ENCODE results near the gene CCDC122. TPM values are rescaled to one million over a fixed set of nuclear protein-coding genes. Genes with fewer than 3 reads are reported as not detected.
A peak's percentile ranks its signal among the peaks of the same experiment; 100 is the strongest.

Gene CCDC122
- total RNA-seq, 4 donors from 2014 or later, result 2.0 to 6.0 (median 3.6) TPM

DNA sequence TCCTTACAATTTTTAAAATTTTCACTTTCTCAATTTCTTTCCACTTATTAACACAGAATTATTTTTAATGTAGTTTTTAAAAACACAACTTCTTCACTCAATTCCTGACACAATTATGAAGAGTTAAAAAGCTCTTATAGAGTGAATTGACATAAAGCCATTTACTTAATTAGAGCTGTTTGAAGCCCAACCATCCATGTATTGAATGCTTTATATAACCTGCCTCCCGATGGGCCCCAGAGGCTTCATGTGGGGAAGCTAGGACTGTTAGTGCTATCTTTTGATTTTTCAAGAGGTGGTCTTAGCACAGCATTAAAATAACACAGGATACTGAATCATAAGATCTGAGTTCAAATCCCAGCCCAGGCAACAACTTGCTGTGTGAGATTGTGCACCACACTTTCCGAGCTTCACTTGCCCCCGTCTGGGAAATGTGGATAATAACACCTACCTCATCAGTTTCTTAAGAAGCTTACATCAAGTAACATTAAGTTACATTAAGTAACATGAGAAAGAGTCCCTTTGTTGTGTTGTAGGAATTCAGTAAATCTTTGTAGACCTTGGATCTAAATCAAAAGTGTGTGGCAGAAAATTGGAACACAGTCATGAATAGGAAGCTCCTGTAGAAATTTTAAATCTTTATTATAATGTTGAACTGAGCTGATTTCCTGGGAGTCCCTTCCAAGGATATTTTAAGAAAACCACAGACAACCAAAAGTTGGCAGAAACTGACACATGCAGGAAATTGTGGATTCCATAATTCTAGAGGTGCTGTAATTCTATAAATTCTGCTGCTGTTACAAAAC, 87.3 kb downstream of the CCDC122 start:
- Histone ChIP-seq H3K4me3 (no peak overlapping the region), H3K27ac (no peak overlapping the region), H3K9me3 (no peaks in the 10 kb centered on the region), H3K27me3 (peaks cover 10% of the 10 kb centered on the region), H3K36me3 (no peaks in the 10 kb centered on the region), H3K4me1 (peaks cover 7% of the 10 kb centered on the region)
- TF ChIP-seq POLR2A (IDR thresholded peaks at IDR 0.05) (no peak), POLR2AphosphoS5 (IDR thresholded peaks at IDR 0.05) (no peak), EP300 (IDR thresholded peaks at IDR 0.05) (no peak)
- TF ChIP-seq, protein P1, sequence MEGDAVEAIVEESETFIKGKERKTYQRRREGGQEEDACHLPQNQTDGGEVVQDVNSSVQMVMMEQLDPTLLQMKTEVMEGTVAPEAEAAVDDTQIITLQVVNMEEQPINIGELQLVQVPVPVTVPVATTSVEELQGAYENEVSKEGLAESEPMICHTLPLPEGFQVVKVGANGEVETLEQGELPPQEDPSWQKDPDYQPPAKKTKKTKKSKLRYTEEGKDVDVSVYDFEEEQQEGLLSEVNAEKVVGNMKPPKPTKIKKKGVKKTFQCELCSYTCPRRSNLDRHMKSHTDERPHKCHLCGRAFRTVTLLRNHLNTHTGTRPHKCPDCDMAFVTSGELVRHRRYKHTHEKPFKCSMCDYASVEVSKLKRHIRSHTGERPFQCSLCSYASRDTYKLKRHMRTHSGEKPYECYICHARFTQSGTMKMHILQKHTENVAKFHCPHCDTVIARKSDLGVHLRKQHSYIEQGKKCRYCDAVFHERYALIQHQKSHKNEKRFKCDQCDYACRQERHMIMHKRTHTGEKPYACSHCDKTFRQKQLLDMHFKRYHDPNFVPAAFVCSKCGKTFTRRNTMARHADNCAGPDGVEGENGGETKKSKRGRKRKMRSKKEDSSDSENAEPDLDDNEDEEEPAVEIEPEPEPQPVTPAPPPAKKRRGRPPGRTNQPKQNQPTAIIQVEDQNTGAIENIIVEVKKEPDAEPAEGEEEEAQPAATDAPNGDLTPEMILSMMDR (IDR thresholded peaks at IDR 0.05), result no peak
- no peak for DNase-seq (ENCODE audit: low spot score in 2 of 2)
- WGBS, result 47% methylated on average over 3 of the region's 3 CpGs

DNA sequence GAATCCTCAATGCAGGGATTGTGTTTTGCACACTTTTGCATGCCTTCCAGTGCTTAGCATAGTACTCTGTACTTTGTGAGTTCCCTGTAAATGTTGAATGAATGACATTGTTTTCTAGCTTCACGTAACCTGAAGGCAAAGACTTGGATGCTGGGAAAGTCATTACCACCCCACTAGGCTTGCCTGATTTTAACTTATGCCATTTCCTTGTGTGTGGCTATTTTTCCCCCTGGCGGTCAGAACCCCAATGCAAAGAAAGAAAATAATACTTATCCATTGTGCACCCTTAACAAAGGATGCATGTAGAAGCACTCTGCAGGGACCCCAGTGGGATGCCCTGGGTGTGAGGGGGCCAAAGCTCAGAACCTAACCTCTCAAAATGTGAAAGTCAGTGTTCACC, 91.5 kb downstream of the CCDC122 start:
- Histone ChIP-seq H3K36me3 (no peaks in the 10 kb centered on the region), H3K4me3 (no peak overlapping the region), H3K9me3 (no peaks in the 10 kb centered on the region), H3K4me1 (peaks cover 28% of the 10 kb centered on the region), H3K27me3 (peaks cover 12% of the 10 kb centered on the region), H3K27ac (no peak overlapping the region)
- WGBS, result 43% methylated on average over 2 of the region's 2 CpGs
- no peak for DNase-seq (ENCODE audit: low spot score in 2 of 2)
- TF ChIP-seq POLR2AphosphoS5 (IDR thresholded peaks at IDR 0.05) (no peak), POLR2A (IDR thresholded peaks at IDR 0.05) (no peak), EP300 (IDR thresholded peaks at IDR 0.05) (no peak)
- TF ChIP-seq, protein P1 (IDR thresholded peaks at IDR 0.05), result no peak

DNA sequence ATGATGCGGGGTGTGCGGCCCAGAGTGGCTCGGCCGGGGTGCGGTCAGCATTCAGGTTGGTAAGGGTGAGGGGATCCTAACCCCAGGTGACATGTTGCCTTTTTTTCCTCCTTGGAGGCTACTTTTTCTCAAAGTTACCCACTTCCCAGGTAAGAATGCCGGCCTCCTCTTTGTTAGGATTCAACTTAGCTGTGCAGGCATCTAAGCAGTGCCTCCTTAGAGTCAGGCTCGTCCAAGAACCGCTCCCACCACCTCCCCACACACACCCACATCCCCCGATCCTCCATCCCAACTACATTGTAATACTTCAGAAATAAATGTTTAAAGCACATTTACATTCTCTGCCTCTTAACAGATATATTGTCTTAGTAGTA, 92.0 kb downstream of the CCDC122 start:
- TF ChIP-seq POLR2AphosphoS5 (IDR thresholded peaks at IDR 0.05), result no peak
- TF ChIP-seq, protein P1 (IDR thresholded peaks at IDR 0.05), result no peak
- no peak for TF ChIP-seq POLR2A (IDR thresholded peaks at IDR 0.05)
- no peak for TF ChIP-seq EP300 (IDR thresholded peaks at IDR 0.05)
- peaks cover 12% of the 10 kb centered on the region for H3K27me3 ChIP-seq
- no peaks in the 10 kb centered on the region for H3K36me3 ChIP-seq
- 12% methylated on average over 9 of the region's 9 CpGs for WGBS
- no peaks in the 10 kb centered on the region for H3K9me3 ChIP-seq
- H3K4me1 ChIP-seq, result peaks cover 28% of the 10 kb centered on the region
- peak overlapping the region; percentile 75 for H3K4me3 ChIP-seq
- no peak overlapping the region for H3K27ac ChIP-seq
- DNase-seq (ENCODE audit: low spot score in 2 of 2), result no peak

DNA sequence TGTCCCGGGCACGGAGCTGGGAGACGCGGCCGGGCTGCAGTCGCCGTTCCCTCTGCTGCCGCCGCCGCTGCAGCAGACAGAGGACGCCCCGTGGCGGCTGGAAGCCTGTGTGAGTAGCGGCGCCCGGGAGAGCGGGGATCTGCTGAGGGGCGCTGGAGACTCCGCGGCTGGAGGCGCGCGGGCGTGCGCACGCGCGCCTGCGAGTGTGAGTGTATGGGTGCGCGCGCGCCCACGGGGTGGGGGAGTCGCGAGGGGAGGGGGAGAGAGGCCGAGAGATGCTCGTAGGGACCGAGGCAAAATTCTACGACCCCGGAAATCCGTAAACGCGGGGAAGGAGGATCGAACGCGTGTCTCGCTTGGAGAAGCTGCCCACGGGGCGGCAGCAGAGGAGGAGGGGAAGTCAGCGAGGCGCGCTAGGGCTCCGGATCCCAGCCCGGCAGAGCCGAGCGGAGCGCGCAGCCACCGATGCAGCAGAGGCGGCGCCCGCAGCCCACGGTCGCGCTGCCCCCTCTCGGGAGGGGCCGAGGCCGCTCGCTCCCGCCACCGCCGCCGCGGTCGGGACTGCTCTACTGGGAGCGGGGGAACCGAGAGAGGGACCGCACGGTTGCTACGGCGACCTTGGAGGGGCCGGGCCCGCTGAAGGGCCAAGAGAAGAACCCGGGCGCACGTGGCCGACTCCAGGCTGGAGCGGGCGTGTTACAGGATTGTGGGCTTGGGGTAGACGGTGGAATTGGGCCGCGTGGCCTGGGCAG, 92.6 kb downstream of the CCDC122 start, which contains the start of gene ENOX1:
Gene ENOX1 (minus strand): TSS at position 207 of the 752 bp plus-strand sequence.
- Histone ChIP-seq H3K9me3 (no peaks in the 10 kb centered on the region), H3K27ac (peak within 1 kb of the TSS; percentile 29), H3K4me1 (peaks cover 28% of the 10 kb centered on the region), H3K4me3 (peak within 1 kb of the TSS; percentile 75), H3K36me3 (no peaks in the 10 kb centered on the region), H3K27me3 (peaks cover 12% of the 10 kb centered on the region)
- DNase-seq (ENCODE audit: low spot score in 2 of 2), result peak; percentile 65 to 80
- WGBS, result 0% methylated on average over 15 of the region's 93 CpGs
- no peak for TF ChIP-seq POLR2A (IDR thresholded peaks at IDR 0.05)
- TF ChIP-seq EP300 (IDR thresholded peaks at IDR 0.05), result no peak
- TF ChIP-seq POLR2AphosphoS5 (IDR thresholded peaks at IDR 0.05), result no peak
- TF ChIP-seq, protein P1 (IDR thresholded peaks at IDR 0.05), result no peak

DNA sequence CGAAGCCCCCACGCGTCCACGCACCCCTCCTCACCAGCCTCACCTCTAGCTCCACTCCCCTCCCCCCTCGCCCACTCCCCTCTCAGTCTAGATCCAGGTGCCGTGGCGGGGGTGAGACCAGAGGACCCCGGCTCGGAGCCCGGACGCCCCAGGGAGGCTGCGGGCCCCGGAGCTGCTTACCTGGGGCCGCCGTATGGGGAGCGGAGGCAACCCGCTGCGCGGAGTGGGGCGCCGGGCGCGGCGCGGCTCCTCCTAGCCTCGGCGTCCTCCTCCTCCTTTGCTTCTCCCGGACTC, 93.1 kb downstream of the CCDC122 start:
- H3K9me3 ChIP-seq, result no peaks in the 10 kb centered on the region
- peak in 1 of 2 donors; percentile 79 for DNase-seq (ENCODE audit: low spot score in 2 of 2)
- WGBS, result 0% methylated on average over 1 of the region's 28 CpGs
- H3K4me1 ChIP-seq, result peaks cover 28% of the 10 kb centered on the region
- TF ChIP-seq POLR2A (IDR thresholded peaks at IDR 0.05) (no peak), POLR2AphosphoS5 (IDR thresholded peaks at IDR 0.05) (no peak), EP300 (IDR thresholded peaks at IDR 0.05) (no peak)
- TF ChIP-seq, protein P1 (IDR thresholded peaks at IDR 0.05), result no peak
- peak overlapping the region; percentile 29 for H3K27ac ChIP-seq
- peak overlapping the region; percentile 75 for H3K4me3 ChIP-seq
- no peaks in the 10 kb centered on the region for H3K36me3 ChIP-seq
- H3K27me3 ChIP-seq, result peaks cover 12% of the 10 kb centered on the region

Measured in suprapubic skin (tissue), 4 donors.